ENCODE results near the gene GANAB.

Gene GANAB

GRCh38 chr11:62603776-62604299 lies 42.6 kb downstream of the GANAB start:
- Histone ChIP-seq H3K4me1 (ENCODE audit: insufficient read depth, low read length, poor library complexity, severe bottlenecking) (peaks cover 25% of the 10 kb centered on the region), H3K4me3 (ENCODE audit: low read length, poor library complexity, severe bottlenecking) (no peak overlapping the region), H3K27me3 (ENCODE audit: insufficient read depth, low read length, poor library complexity, severe bottlenecking) (peaks cover 8% of the 10 kb centered on the region), H3F3A (ENCODE audit: low read depth) (no peaks in the 10 kb centered on the region), H3K79me2 (ENCODE audit: insufficient read depth, low read length) (peaks cover 25% of the 10 kb centered on the region), H3K9me3 (ENCODE audit: insufficient read depth, low read depth, low read length) (no peaks in the 10 kb centered on the region), H3K9me2 (replicated peaks; ENCODE audit: low read depth, low read length) (no peaks in the 10 kb centered on the region), H4K20me1 (ENCODE audit: insufficient read depth, low read length, poor library complexity, severe bottlenecking) (peaks cover 10% of the 10 kb centered on the region), H2AFZ (ENCODE audit: low read length) (no peak overlapping the region), H3K4me2 (ENCODE audit: low read depth, low read length, poor library complexity, severe bottlenecking) (no peak overlapping the region), H3K36me3 (ENCODE audit: insufficient read depth, low read length) (no peaks in the 10 kb centered on the region), H3K9ac (ENCODE audit: low read depth, low read length, poor library complexity, severe bottlenecking) (no peak overlapping the region)
- no peak for TF ChIP-seq EZH2phosphoT487 (IDR thresholded peaks at IDR 0.05; ENCODE audit: borderline replicate concordance)
- TF ChIP-seq, protein P1, sequence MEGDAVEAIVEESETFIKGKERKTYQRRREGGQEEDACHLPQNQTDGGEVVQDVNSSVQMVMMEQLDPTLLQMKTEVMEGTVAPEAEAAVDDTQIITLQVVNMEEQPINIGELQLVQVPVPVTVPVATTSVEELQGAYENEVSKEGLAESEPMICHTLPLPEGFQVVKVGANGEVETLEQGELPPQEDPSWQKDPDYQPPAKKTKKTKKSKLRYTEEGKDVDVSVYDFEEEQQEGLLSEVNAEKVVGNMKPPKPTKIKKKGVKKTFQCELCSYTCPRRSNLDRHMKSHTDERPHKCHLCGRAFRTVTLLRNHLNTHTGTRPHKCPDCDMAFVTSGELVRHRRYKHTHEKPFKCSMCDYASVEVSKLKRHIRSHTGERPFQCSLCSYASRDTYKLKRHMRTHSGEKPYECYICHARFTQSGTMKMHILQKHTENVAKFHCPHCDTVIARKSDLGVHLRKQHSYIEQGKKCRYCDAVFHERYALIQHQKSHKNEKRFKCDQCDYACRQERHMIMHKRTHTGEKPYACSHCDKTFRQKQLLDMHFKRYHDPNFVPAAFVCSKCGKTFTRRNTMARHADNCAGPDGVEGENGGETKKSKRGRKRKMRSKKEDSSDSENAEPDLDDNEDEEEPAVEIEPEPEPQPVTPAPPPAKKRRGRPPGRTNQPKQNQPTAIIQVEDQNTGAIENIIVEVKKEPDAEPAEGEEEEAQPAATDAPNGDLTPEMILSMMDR (conservative IDR thresholded peaks at IDR 0.05; ENCODE audit: low read length) = no peak

DNA sequence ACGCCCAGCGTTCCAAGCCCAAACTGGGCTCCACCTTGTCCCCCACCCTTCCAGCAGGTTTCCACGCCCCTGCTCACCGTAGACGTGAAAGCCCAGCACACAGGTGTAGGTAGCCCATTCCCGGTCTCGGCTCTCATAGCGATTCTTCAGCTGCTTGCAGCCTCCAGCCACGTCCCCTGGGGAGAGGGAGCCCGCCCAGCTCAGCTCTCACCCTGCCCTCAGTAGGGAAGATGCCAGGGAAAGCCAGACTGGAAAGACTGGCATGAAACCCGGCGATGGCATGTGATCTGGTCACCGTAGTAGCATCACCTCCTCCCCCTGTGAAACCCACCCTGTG lies 43.4 kb downstream of the GANAB start:
- Histone ChIP-seq H4K20me1 (ENCODE audit: insufficient read depth, low read length, poor library complexity, severe bottlenecking) (peaks cover 18% of the 10 kb centered on the region), H2AFZ (ENCODE audit: low read length) (no peak overlapping the region), H3K9ac (ENCODE audit: low read depth, low read length, poor library complexity, severe bottlenecking) (no peak overlapping the region), H3K9me2 (replicated peaks; ENCODE audit: low read depth, low read length) (no peaks in the 10 kb centered on the region), H3K36me3 (ENCODE audit: insufficient read depth, low read length) (peaks cover 4% of the 10 kb centered on the region; the same call in 1 of the 2 replicates), H3K4me3 (ENCODE audit: low read length, poor library complexity, severe bottlenecking) (no peak overlapping the region), H3K27me3 (ENCODE audit: insufficient read depth, low read length, poor library complexity, severe bottlenecking) (peaks cover 8% of the 10 kb centered on the region), H3K79me2 (ENCODE audit: insufficient read depth, low read length) (peaks cover 33% of the 10 kb centered on the region), H3F3A (ENCODE audit: low read depth) (no peaks in the 10 kb centered on the region), H3K9me3 (ENCODE audit: insufficient read depth, low read depth, low read length) (no peaks in the 10 kb centered on the region), H3K4me2 (ENCODE audit: low read depth, low read length, poor library complexity, severe bottlenecking) (no peak overlapping the region), H3K4me1 (ENCODE audit: insufficient read depth, low read length, poor library complexity, severe bottlenecking) (peaks cover 29% of the 10 kb centered on the region)
- TF ChIP-seq, protein P1 (conservative IDR thresholded peaks at IDR 0.05; ENCODE audit: low read length) = no peak
- TF ChIP-seq EZH2phosphoT487 (IDR thresholded peaks at IDR 0.05; ENCODE audit: borderline replicate concordance) = no peak

- no peak overlapping the region for H3K9ac ChIP-seq (ENCODE audit: low read depth, low read length, poor library complexity, severe bottlenecking)
- H3K4me1 ChIP-seq (ENCODE audit: insufficient read depth, low read length, poor library complexity, severe bottlenecking) = peaks cover 23% of the 10 kb centered on the region
- H3K9me2 ChIP-seq (replicated peaks; ENCODE audit: low read depth, low read length) = no peaks in the 10 kb centered on the region
- H3K79me2 ChIP-seq (ENCODE audit: insufficient read depth, low read length) = peaks cover 39% of the 10 kb centered on the region
- TF ChIP-seq, protein P1 (conservative IDR thresholded peaks at IDR 0.05; ENCODE audit: low read length) = no peak
- TF ChIP-seq EZH2phosphoT487 (IDR thresholded peaks at IDR 0.05; ENCODE audit: borderline replicate concordance) = no peak
- H4K20me1 ChIP-seq (ENCODE audit: insufficient read depth, low read length, poor library complexity, severe bottlenecking) = peaks cover 25% of the 10 kb centered on the region
- peak overlapping the region; percentile 95 for H3K4me3 ChIP-seq (ENCODE audit: low read length, poor library complexity, severe bottlenecking)
- H3F3A ChIP-seq (ENCODE audit: low read depth) = no peaks in the 10 kb centered on the region
- H2AFZ ChIP-seq (ENCODE audit: low read length) = no peak overlapping the region
- peak overlapping the region; percentile 5 for H3K4me2 ChIP-seq (ENCODE audit: low read depth, low read length, poor library complexity, severe bottlenecking)
- H3K27me3 ChIP-seq (ENCODE audit: insufficient read depth, low read length, poor library complexity, severe bottlenecking) = peaks cover 8% of the 10 kb centered on the region
- no peaks in the 10 kb centered on the region for H3K9me3 ChIP-seq (ENCODE audit: insufficient read depth, low read depth, low read length)
- peaks cover 10% of the 10 kb centered on the region; the same call in 1 of the 2 replicates for H3K36me3 ChIP-seq (ENCODE audit: insufficient read depth, low read length)
Measured at GRCh38 chr11:62602141-62603071, 44.0 kb downstream of the GANAB start.
